Mucosa of rectum (tissue), 2 donors: ENCODE data around the gene PROM1.

Experiments used
- H3K27ac ChIP-seq, 2 donors: one replicate each; pipeline ENCODE4 v1.7.0; 2013; ENCODE audit warnings: inconsistent platforms in 2 of 2, low read depth in 2 of 2, low read length in 2 of 2
- H3K27me3 ChIP-seq, 2 donors: one replicate each; pipeline ENCODE4 v1.7.0; 2013; ENCODE audit warnings: low read length in 2 of 2; ENCODE audit not compliant: control insufficient read depth in 2 of 2, insufficient read depth in 2 of 2
- H3K36me3 ChIP-seq, 2 donors: one replicate each; pipeline ENCODE4 v1.7.0; 2013; ENCODE audit warnings: low read length in 2 of 2; ENCODE audit not compliant: control insufficient read depth in 2 of 2, insufficient read depth in 2 of 2
- H3K4me1 ChIP-seq, 2 donors: one replicate each; pipeline ENCODE4 v1.7.0; 2013; ENCODE audit warnings: low read length in 2 of 2, mild to moderate bottlenecking in 1 of 2; ENCODE audit not compliant: control insufficient read depth in 2 of 2, insufficient read depth in 2 of 2
- H3K4me3 ChIP-seq, 2 donors: one replicate each; pipeline ENCODE4 v1.7.0; 2013; ENCODE audit warnings: low read length in 2 of 2
- H3K9ac ChIP-seq, 2 donors: one replicate each; pipeline ENCODE4 v1.7.0; 2013; ENCODE audit warnings: low read length in 2 of 2, low read depth in 1 of 2, mild to moderate bottlenecking in 1 of 2
- H3K9me3 ChIP-seq, 2 donors: one replicate each; pipeline ENCODE4 v1.7.0; 2013; ENCODE audit warnings: low read length in 2 of 2; ENCODE audit not compliant: control insufficient read depth in 2 of 2
- donor health status: healthy.
- donor health status: Normal muscosa, but diverticular disease.

PROM1 gene

GRCh38 chr4:16021804-16022560 lies 61.8 kb downstream of the PROM1 start:
- H3K27ac ChIP-seq = no peak overlapping the region
- no peaks in the 10 kb centered on the region for H3K4me1 ChIP-seq
- no peaks in the 10 kb centered on the region for H3K9me3 ChIP-seq
- H3K4me3 ChIP-seq = no peak overlapping the region
- H3K27me3 ChIP-seq = no peaks in the 10 kb centered on the region
- peaks cover 21 to 26% of the 10 kb centered on the region in 2 donors for H3K36me3 ChIP-seq
- no peak overlapping the region for H3K9ac ChIP-seq

GRCh38 chr4:16019649-16020048 lies 64.2 kb downstream of the PROM1 start:
- Histone ChIP-seq H3K9ac (no peak overlapping the region), H3K36me3 (peaks cover 30 to 33% of the 10 kb centered on the region in 2 donors), H3K4me1 (no peaks in the 10 kb centered on the region), H3K9me3 (no peaks in the 10 kb centered on the region), H3K27me3 (no peaks in the 10 kb centered on the region), H3K4me3 (no peak overlapping the region), H3K27ac (no peak overlapping the region)

- H3K36me3 ChIP-seq = peaks cover 28 to 34% of the 10 kb centered on the region in 2 donors
- H3K9ac ChIP-seq = no peak overlapping the region
- no peak overlapping the region for H3K27ac ChIP-seq
- H3K27me3 ChIP-seq = no peaks in the 10 kb centered on the region
- H3K4me1 ChIP-seq = no peaks in the 10 kb centered on the region
- H3K4me3 ChIP-seq = no peak overlapping the region
- no peaks in the 10 kb centered on the region for H3K9me3 ChIP-seq
Observed at GRCh38 chr4:16018841-16019240, 65.0 kb downstream of the PROM1 start.

GRCh38 chr4:16018061-16018676 lies 65.7 kb downstream of the PROM1 start:
- H3K27me3 ChIP-seq = no peaks in the 10 kb centered on the region
- H3K4me1 ChIP-seq = no peaks in the 10 kb centered on the region
- H3K36me3 ChIP-seq = peaks cover 21 to 28% of the 10 kb centered on the region in 2 donors
- no peak overlapping the region for H3K4me3 ChIP-seq
- H3K27ac ChIP-seq = no peak overlapping the region
- H3K9ac ChIP-seq = no peak overlapping the region
- no peaks in the 10 kb centered on the region for H3K9me3 ChIP-seq

GRCh38 chr4:16016536-16016935 lies 67.3 kb downstream of the PROM1 start:
- Histone ChIP-seq H3K36me3 (peaks cover 17 to 18% of the 10 kb centered on the region in 2 donors), H3K4me3 (no peak overlapping the region)

GRCh38 chr4:16011173-16011572 lies 72.7 kb downstream of the PROM1 start:
- no peaks in the 10 kb centered on the region for H3K9me3 ChIP-seq

More at GRCh38 chr4:16016536-16016935, 67.3 kb downstream of the PROM1 start:
- Histone ChIP-seq H3K27ac (no peak overlapping the region), H3K9me3 (no peaks in the 10 kb centered on the region), H3K4me1 (no peaks in the 10 kb centered on the region), H3K9ac (no peak overlapping the region), H3K27me3 (no peaks in the 10 kb centered on the region)

GRCh38 chr4:16009153-16009552 lies 74.7 kb downstream of the PROM1 start:
- H3K27ac ChIP-seq = no peak overlapping the region
- no peaks in the 10 kb centered on the region for H3K9me3 ChIP-seq
- no peaks in the 10 kb centered on the region for H3K4me1 ChIP-seq
- peaks cover 0 to 2% of the 10 kb centered on the region in 2 donors for H3K27me3 ChIP-seq
- H3K36me3 ChIP-seq = peaks cover 17 to 18% of the 10 kb centered on the region in 2 donors
- H3K9ac ChIP-seq = no peak overlapping the region
- no peak overlapping the region for H3K4me3 ChIP-seq

More at GRCh38 chr4:16011173-16011572, 72.7 kb downstream of the PROM1 start:
- Histone ChIP-seq H3K9ac (no peak overlapping the region), H3K4me1 (no peaks in the 10 kb centered on the region), H3K27me3 (peaks cover 0 to 2% of the 10 kb centered on the region in 2 donors), H3K27ac (no peak overlapping the region), H3K4me3 (no peak overlapping the region), H3K36me3 (peaks cover 18 to 21% of the 10 kb centered on the region in 2 donors)

GRCh38 chr4:16007471-16008095 lies 76.2 kb downstream of the PROM1 start:
- Histone ChIP-seq H3K36me3 (peaks cover 16 to 18% of the 10 kb centered on the region in 2 donors), H3K4me1 (no peaks in the 10 kb centered on the region), H3K4me3 (no peak overlapping the region), H3K27ac (no peak overlapping the region), H3K27me3 (peaks cover 0 to 2% of the 10 kb centered on the region in 2 donors), H3K9me3 (no peaks in the 10 kb centered on the region), H3K9ac (no peak overlapping the region)

GRCh38 chr4:16006771-16007446 lies 76.9 kb downstream of the PROM1 start:
- no peak overlapping the region for H3K4me3 ChIP-seq
- peaks cover 0 to 2% of the 10 kb centered on the region in 2 donors for H3K27me3 ChIP-seq
- no peak overlapping the region for H3K9ac ChIP-seq
- peaks cover 18 to 19% of the 10 kb centered on the region in 2 donors for H3K36me3 ChIP-seq
- H3K27ac ChIP-seq = no peak overlapping the region
- no peaks in the 10 kb centered on the region for H3K9me3 ChIP-seq
- H3K4me1 ChIP-seq = no peaks in the 10 kb centered on the region
